GM18951 (cell line): ENCODE data around the gene LRRC39.
"Not testable (repeated sequence)": the region's sequence is repeated elsewhere in the genome, so short reads cannot be mapped to it uniquely, and the experiment has no call there.

Source experiments
- POLR2A ChIP-seq: IDR thresholded peaks from 4 replicates; pipeline ENCODE4 v1.6.1; 2011; ENCODE audit warnings: mild to moderate bottlenecking; ENCODE audit not compliant: insufficient read length, insufficient read depth; ENCODE audit errors: extremely low read depth
- in situ Hi-C: fragments of 300-500 bp; cut with MboI; formaldehyde crosslinking; loops from one replicate; pipeline ENCODE4 v1.12.0; 2022; ENCODE audit warnings: low sequenced_read_pairs, mixed read lengths, inconsistent platforms; ENCODE audit not compliant: unreplicated experiment

LRRC39 gene

DNA sequence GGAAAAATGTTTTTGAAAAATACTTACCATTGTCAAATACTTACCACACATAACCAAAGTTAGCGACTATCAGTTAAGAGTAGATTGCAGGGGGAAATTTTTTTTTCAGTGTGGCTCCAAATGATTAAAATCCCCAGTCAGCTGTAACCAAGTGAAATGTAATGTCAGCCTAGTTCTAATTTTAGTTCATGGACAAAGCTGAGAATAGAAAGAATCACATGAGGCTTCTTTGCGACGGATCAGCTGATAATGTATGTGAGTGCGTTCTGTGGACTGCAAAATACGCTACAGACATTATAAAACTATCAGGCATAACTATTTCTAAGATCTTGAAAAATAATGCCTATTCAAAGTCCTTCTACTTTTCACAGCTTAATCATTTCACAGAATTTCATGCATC is at the start of gene LRRC39:
TSS of gene LRRC39 (minus strand) at position 166 of the 400 bp plus-strand sequence. CDS start 9,740 bp downstream, outside the sequence.
- in situ Hi-C loops: no loop called here
- no peak for TF ChIP-seq POLR2A

DNA sequence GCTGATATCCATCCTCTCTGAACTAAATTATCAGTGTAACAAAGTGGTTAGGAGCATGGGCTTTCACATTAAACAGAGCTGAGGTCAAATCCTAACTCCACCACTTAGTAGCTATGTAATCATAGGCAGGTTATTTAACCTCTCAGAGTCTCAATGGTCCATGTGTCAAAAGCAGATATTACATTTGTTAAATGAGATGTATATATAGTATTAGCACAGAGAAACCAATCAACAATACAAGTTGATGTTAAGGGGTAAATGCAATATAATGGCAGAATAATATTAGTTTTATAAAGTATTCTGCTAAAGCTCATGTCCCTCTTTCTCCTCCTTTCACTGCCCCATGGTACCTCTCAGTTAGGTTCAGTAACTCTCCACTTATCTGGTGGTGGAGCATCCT is 44.4 kb upstream of the LRRC39 start:
- TF ChIP-seq POLR2A: no peak
- in situ Hi-C loops: no loop called here

DNA sequence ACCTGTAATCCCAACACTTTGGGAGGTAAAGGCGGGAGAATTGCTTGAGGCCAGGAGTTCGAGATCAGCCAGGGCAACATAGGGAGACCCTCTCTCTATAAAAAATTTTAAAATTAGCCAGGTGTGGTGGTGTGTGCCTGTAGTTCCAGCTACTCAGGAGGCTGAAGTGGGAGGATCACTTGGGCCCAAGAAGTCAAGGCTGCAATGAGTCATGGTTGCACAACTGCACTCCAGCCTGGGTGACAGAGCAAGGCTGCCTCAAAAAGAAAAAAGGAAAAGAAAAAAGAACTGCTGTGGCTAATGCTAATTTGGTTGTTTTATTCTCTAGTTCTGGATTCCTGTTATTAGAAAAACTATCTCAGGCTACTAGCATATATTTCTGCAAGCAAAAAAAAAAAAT is 41.8 kb upstream of the LRRC39 start:
- TF ChIP-seq POLR2A: no peak
- in situ Hi-C loops: no loop called here

DNA sequence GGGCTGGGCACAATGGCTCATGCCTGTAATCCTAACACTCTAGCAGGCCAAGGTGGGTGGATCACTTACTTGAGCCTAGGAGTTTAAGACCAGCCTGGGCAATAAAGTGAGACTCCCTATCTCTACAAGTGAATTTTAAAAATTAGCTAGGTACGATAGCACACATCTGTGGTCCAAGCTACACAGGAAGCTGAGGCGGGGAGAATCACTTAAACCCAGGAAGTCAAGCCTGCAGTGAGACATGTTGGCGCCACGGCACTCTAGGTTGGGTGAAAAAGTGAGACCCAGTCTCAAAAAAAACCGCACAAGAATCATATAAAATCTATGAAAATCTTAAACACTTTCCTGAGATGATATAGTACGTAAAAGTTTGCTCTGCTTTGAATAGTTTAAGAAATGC is 41.4 kb upstream of the LRRC39 start:
- no peak for TF ChIP-seq POLR2A
- in situ Hi-C loops: no loop called here

DNA sequence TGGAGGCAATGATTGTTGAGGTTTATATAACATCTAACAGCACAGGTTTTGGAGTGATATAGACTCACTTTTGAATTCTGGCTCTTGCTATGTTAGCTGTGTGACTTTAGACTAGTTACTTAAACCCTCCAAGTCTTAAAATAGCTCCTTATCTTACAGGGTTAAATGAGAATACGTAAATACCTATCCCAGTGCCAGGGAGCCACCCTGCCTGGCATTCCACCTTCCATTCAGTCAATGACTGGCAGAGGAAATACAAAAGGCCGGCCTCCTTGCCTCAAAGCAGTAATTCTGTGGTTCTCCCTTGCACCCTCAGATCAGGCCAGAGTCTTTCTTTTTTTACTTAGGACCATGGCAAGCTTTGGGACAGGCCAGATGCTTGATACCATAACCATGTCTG is 39.8 kb upstream of the LRRC39 start:
- in situ Hi-C loops: no loop called here
- TF ChIP-seq POLR2A: no peak

DNA sequence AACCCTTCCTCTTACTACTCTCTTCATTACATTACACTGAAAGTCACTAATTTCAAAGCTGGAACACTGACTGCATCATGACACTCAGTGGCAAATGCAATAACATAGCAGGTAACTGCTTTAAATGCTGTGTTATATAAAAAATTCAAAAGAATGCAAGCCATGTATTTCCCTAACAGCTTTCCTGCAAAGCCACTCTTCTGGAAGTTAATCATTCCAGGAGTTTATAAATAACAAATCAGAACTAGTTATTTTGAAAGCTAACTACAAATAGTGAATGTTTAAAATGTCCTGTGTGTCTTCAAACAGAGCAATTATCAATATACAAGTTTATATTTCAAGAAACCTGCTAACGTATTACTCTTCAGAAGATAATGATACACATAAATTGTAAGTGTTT is 37.0 kb upstream of the LRRC39 start:
- in situ Hi-C loops: no loop called here
- no peak for TF ChIP-seq POLR2A

DNA sequence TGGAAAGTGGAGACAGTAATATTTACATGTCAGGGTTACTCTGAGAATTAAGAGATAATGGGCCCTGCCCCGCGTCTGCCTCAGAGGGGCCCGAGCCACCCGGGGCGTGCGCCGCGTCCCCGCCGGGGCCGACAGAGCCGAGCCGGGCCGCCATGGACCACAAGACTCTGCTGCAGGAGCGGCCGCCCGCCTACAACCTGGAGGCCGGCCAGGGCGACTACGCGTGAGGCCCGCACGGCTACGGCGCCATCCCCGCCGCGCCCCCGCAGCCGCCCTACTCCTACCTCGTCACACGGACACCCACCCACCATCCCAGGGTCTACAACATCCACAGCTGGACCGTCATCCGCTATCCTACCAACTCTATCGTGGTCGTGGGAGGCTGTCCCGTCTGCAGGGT is 35.1 kb upstream of the LRRC39 start:
- no peak for TF ChIP-seq POLR2A
- in situ Hi-C loops: no loop called here

DNA sequence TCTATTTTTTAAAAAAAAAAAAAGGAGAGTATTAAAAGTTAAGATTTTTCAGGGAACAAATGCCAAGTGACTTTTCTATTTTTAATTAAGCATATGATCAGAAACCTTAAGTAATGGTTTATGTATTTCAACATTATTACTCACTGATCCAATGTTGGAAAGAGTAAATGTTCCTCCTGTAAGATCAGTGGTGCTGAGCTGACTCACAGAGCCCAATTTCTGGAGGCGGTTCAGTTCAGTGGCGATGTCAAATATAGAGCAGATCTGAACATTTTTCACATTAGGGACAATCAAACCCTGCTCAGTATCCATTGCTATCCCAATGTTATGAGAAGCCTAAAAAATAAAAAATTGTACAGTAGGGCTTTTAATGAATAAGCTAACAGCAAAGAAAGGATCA is 28.2 kb upstream of the LRRC39 start:
- in situ Hi-C loops: no loop called here
- no peak for TF ChIP-seq POLR2A

DNA sequence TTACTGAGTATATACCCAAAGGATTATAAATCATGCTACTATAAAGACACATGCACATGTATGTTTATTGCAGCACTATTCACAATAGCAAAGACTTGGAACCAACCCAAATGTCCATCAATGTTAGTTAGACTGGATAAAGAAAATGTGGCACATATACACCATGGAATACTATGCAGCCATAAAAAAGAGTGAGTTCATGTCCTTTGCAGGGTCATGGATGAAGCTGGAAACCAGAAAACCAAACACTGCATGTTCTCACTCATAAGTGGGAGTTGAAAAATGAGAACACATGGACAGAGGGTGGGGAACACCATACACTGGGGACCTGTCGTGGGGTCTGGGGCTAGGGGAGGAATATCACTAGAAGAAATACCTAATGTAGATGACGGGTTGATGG is 27.5 kb upstream of the LRRC39 start:
- in situ Hi-C loops: not testable (repeated sequence)

DNA sequence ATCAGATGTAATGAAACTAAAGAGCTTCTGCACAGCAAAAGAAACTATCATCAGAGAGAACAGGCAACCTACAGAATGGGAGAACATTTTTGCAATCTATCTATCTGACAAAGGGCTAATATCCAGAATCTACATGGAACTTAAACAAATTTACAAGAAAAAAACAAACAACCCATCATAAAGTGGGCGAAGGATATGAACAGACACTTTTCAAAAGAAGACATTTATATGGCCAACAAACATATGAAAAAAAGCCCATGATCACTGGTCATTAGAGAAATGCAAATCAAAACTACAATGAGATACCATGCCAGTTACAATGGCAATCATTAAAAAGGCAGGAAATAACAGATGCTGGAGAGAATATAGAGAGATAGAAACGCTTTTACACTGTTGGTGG is 27.0 kb upstream of the LRRC39 start:
- in situ Hi-C loops: not testable (repeated sequence)

DNA sequence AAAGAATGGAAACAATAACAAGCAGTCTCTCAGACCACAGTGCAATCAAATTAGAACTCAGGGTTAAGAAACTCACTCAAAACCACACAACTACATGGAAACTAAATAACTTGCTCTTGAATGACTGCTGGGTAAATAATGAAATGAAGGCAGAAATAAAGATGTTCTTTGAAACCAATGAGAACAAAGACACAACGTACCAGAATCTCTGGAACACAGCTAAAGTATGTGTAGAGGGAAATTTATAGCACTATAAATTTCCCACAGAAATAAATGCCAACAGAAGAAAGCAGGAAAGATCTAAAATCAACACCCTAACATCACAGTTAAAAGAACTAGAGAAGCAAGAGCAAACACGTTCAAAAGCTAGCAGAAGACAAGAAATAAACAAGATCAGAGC is 24.6 kb upstream of the LRRC39 start:
- in situ Hi-C loops: not testable (repeated sequence)

DNA sequence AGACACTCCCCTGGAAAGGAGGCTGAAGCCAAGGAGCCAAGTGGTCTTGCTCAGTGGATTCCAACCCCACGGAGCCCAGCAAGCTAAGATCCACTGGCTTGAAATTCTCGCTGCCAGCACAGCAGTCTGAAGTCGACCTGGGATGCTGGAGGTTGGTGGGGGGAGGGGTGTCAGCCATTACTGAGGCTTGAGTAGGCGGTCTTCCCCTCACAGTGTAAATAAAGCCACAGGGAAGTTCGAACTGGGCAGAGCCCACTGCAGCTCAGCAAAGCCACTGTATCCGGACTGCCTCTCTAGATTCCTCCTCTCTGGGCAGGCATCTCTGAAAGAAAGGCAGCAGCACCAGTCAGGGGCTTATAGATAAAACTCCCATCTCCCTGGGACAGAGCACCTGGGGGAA is 22.0 kb upstream of the LRRC39 start:
- in situ Hi-C loops: not testable (repeated sequence)

DNA sequence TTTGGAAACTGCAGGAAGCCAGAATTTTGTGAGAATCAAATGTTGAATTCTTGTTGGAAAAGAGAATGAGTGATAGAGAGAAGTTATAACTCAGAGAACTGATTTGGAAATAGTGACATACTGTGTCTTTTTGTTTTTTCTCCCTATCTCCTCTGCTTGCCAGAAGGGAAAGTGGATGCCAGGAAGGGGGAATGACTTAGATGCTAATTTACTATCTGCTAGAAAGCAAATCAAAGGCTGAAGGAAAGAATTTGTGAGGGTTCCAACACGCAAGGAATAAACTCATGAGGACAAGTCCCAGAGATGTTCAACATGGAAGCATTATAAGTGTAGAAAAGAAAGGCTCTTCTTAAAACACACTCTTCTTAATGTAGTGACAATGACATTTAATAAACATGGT is 20.5 kb upstream of the LRRC39 start:
- TF ChIP-seq POLR2A: no peak
- in situ Hi-C loops: no loop called here

DNA sequence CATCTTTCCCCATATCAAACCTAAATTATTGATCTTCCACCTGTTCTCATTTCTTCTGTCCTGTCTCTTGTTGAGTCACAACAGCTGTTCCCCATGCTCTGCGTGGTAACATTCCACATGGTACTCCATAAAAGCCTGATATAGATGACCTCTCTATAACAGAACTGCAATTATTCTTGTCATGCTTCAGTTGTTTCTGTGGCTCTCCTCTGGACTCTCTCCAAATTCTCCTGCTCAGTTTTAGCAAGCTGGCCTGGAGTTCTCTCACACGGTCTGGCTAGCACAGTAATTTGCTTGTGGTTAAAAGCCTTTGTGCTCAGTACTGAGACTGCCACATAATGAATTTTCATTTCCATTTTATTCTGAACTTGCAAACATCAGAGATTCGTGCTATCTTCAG is 10.6 kb upstream of the LRRC39 start:
- in situ Hi-C loops: no loop called here
- no peak for TF ChIP-seq POLR2A

DNA sequence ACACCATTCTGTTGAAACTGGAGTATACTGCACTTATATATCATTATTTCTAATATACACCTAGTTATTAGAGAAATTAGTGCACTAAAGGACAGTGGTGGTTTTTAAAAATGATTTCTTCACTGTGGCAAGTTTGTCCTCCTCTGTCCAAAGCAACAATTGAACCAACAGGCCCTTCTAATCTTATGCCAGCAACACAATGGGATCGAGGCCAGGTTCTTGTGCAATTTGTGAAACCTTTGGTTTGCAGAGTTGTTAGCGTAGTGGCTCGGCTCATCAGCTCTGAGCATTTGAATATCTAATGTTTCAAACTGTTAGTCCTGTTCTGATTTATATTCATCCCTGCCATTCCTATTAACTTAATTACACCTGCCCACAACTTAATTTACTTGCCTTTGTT is 9.9 kb upstream of the LRRC39 start:
- TF ChIP-seq POLR2A: no peak
- in situ Hi-C loops: no loop called here

DNA sequence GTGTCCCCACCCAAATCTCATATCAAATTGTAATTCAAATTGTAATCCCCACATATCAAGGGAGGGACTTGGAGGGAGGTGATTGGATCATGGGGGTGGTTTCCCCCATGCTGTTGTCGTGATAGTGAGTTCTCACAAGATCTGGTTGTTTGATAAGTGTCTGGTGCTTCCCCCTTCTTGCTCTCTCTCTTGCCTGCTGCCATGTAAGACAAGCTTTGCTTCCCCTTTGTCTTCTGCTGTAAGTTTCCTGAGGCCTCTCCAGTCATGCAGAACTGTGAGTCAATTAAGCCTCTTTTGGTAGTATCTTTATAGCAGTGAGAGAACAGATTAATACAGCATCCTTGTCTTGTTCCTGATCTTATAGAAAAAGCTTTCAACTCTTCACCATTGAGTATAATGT is 6.5 kb upstream of the LRRC39 start:
- TF ChIP-seq POLR2A: no peak
- in situ Hi-C loops: no loop called here
